Body of pancreas (tissue), 4 donors: ENCODE results near the gene MCCC1.

ENCODE experiments used
- POLR2A ChIP-seq, 3 donors: fragments of 450-650 bp; IDR thresholded peaks; one replicate each; pipeline ENCODE4 v1.6.1; 2016; ENCODE audit warnings: antibody characterized with exemption in 3 of 3, mild to moderate bottlenecking in 2 of 3
- TF ChIP-seq, protein P1 (sequence below), 7 experiments: fragments of 450-650 bp in 4 of 7; fragments of 200-600 bp in 3 of 7; sonication (generic) in 3 of 7; IDR thresholded peaks; one replicate each; pipeline ENCODE4 v1.5.1; 2016 to 2019; ENCODE audit warnings: antibody characterized with exemption in 7 of 7

DNA sequence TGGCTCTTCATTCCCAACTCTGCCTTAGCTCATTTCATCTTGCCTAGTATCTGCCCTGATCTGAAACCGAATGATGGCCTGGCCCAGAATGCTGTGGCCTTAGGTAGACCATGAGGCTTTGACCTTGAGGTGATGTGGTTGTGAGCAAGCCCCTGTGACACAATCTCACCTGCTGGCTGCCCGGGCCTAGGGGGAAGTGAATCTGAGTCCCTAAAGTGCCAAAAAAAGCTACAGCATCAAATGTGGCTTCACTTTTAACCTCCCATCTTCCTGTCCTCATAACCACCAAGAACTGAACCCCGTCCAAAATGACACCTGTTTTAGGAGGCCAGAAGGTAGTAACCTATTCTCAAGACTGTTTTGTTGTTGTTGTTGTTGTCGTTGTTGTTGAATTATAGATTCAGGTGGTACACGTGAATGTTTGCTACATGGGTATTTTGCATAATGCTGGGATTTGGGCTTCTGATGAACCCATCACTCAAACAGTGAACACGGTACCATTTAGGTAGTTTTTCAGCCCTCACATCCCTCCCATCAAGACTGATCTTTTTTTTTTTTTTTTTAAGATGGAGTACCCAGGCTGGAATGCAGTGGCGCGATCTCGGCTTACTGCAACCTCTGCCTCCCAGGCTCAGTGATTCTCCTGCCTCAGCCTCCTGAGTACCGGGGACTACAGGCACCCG lies 54.6 kb downstream of the MCCC1 start:
- TF ChIP-seq, protein P1, sequence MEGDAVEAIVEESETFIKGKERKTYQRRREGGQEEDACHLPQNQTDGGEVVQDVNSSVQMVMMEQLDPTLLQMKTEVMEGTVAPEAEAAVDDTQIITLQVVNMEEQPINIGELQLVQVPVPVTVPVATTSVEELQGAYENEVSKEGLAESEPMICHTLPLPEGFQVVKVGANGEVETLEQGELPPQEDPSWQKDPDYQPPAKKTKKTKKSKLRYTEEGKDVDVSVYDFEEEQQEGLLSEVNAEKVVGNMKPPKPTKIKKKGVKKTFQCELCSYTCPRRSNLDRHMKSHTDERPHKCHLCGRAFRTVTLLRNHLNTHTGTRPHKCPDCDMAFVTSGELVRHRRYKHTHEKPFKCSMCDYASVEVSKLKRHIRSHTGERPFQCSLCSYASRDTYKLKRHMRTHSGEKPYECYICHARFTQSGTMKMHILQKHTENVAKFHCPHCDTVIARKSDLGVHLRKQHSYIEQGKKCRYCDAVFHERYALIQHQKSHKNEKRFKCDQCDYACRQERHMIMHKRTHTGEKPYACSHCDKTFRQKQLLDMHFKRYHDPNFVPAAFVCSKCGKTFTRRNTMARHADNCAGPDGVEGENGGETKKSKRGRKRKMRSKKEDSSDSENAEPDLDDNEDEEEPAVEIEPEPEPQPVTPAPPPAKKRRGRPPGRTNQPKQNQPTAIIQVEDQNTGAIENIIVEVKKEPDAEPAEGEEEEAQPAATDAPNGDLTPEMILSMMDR (IDR thresholded peaks at IDR 0.05) = no peak
- no peak for TF ChIP-seq POLR2A (IDR thresholded peaks at IDR 0.05)
